ENCODE measurements around the gene MTRR.

- no peak for TF ChIP-seq POLR2A (IDR thresholded peaks at IDR 0.05)
- no peak for TF ChIP-seq CTCF (IDR thresholded peaks at IDR 0.05)
Observed at GRCh38 chr5:7855611-7856010, 13.3 kb upstream of the MTRR start.
